Upper lobe of right lung (tissue), 1 donor: ENCODE data around the gene MOB2. TPM values are rescaled to one million over a fixed set of nuclear protein-coding genes. Genes with fewer than 3 reads are reported as not detected.

Source experiments
- ATAC-seq: fragments of 200-7000 bp; cut with Tn5 transposase; one replicate; pipeline ENCODE4 v1.9.1; 2020; ENCODE audit warnings: mild to moderate bottlenecking, moderate library complexity
- DNase-seq: peaks from one replicate; pipeline ENCODE4 v3.0.0-alpha.2; 2020
- H3K27ac ChIP-seq: fragments of 200-600 bp; one replicate; pipeline ENCODE4 v1.8.0; 2022
- H3K27me3 ChIP-seq: fragments of 200-600 bp; one replicate; pipeline ENCODE4 v1.8.0; 2022; ENCODE audit warnings: mild to moderate bottlenecking
- H3K36me3 ChIP-seq: fragments of 200-600 bp; one replicate; pipeline ENCODE4 v1.8.0; 2022
- H3K4me1 ChIP-seq: fragments of 200-600 bp; one replicate; pipeline ENCODE4 v1.8.0; 2022
- H3K4me3 ChIP-seq: fragments of 200-600 bp; one replicate; pipeline ENCODE4 v1.8.0; 2022; ENCODE audit warnings: mild to moderate bottlenecking
- H3K9me3 ChIP-seq: fragments of 200-600 bp; one replicate; pipeline ENCODE4 v1.8.0; 2022
- intact Hi-C: fragments of 100-400 bp; cut with DNase I; formaldehyde crosslinking; loops from one replicate; pipeline ENCODE4 v1.11.0; 2022
- total RNA-seq: library from RNA; stranded (reverse); fragmentation: NEBNext Ultra II Directional; extraction: Animal tissue kit (Norgen Biotek cat#: 25700); gene quantifications from one replicate; pipeline ENCODE4 v1.2.1, GENCODE V29; 2021
- TF ChIP-seq, protein P1 (sequence below): fragments of 200-600 bp; IDR thresholded peaks from one replicate; pipeline ENCODE4 v1.8.0; 2022; ENCODE audit warnings: antibody characterized with exemption
- donor health status: DM: no; HTN: yes; CAD: no; lungs with severe emphysema.

MOB2 gene
- total RNA-seq, 1 donor from 2014 or later: 58.9 TPM

DNA sequence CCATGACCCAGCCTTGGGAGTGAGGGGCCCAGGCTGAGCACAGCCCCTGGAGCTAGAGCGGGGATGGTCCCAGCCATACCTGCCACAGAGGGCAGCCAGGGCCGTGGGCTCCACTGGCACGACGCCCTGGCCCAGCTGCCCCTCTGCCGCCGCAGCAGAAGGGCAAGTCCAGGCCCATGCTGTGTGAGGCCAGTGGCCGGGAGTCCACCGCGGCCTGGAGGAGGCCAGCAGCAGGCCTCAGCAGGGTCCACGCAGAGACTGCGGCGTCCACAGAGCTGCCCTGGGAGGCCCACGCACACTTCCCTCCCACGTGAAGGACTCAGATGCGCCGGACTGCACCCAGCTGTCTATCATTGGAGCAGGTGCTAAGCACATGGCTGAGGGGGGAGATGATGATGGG is 23.5 kb downstream of the MOB2 start:
- ATAC-seq: no peak

DNA sequence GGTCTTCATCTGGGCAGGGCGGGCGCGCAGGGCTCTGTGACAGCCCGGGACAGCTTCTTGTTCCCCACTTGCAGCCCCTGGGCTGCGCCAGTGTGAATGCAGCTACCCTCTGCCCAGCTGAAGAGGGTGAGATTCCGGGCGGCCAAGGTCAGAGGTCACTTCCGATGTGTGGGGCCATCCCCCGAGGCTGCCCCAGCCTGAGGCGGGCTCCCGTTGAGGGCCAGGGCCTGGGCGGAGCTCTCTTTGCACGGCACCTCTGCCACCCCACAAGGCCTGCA is 23.9 kb downstream of the MOB2 start:
- DNase-seq: no peak
- H3K36me3 ChIP-seq: no peaks in the 10 kb centered on the region
- TF ChIP-seq, protein P1, sequence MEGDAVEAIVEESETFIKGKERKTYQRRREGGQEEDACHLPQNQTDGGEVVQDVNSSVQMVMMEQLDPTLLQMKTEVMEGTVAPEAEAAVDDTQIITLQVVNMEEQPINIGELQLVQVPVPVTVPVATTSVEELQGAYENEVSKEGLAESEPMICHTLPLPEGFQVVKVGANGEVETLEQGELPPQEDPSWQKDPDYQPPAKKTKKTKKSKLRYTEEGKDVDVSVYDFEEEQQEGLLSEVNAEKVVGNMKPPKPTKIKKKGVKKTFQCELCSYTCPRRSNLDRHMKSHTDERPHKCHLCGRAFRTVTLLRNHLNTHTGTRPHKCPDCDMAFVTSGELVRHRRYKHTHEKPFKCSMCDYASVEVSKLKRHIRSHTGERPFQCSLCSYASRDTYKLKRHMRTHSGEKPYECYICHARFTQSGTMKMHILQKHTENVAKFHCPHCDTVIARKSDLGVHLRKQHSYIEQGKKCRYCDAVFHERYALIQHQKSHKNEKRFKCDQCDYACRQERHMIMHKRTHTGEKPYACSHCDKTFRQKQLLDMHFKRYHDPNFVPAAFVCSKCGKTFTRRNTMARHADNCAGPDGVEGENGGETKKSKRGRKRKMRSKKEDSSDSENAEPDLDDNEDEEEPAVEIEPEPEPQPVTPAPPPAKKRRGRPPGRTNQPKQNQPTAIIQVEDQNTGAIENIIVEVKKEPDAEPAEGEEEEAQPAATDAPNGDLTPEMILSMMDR: no peak
- no peaks in the 10 kb centered on the region for H3K9me3 ChIP-seq
- H3K27me3 ChIP-seq: no peaks in the 10 kb centered on the region
- no peak for ATAC-seq
- H3K27ac ChIP-seq: no peak overlapping the region
- H3K4me3 ChIP-seq: no peak overlapping the region
- intact Hi-C loops: no loop called here
- H3K4me1 ChIP-seq: peaks cover 16% of the 10 kb centered on the region

More for the DNA sequence above, 23.5 kb downstream of the MOB2 start:
- peaks cover 16% of the 10 kb centered on the region for H3K4me1 ChIP-seq
- H3K36me3 ChIP-seq: no peaks in the 10 kb centered on the region
- intact Hi-C loops: no loop called here
- TF ChIP-seq, protein P1: no peak
- H3K9me3 ChIP-seq: no peaks in the 10 kb centered on the region
- DNase-seq: no peak
- no peak overlapping the region for H3K27ac ChIP-seq
- H3K4me3 ChIP-seq: no peak overlapping the region
- H3K27me3 ChIP-seq: no peaks in the 10 kb centered on the region

DNA sequence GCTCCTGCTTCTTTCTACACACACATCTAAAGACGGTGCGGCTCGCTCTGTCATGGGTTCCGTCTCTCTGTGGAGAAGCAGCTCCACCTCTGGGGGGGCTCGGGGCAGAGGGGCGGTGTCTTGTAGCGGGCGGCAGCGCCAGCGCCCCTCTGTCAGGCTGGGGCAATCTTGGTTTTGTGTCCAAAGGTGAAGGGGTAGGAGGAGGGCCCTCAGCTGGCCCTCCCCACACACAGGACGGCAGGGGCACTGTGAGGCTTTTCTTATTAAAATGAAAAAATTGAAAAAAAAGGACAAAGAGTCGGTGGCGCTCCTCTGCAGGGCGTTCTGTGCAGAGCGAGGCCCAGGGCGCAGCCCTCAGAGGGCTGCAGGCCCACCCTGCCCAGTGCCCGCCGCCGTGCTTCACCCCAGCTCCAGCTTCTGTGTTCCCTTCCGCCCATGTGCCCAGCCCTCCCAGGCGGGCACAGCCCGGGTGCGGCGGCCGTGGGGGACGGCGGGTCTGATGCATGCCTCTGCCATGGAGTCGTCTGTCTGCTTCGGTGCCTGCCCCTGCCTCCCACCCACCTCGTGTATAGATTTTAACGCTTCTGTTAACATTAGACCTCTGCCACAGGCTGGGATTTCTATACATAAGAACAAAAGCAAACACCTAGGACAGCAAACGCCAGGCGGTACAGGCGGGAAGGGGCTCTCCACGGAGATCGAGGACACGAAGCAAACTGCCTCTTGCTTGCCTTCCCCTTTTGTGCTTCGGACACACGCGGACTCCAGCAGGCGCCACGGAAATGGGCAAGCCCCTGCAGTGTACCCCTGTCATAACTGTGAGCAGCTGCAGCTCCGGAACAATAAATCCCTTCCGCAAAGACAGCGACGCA is 24.5 kb downstream of the MOB2 start:
- no peak overlapping the region for H3K27ac ChIP-seq
- no peak overlapping the region for H3K4me3 ChIP-seq
- H3K36me3 ChIP-seq: no peaks in the 10 kb centered on the region
- DNase-seq (no peak), ATAC-seq (no peak)
- H3K27me3 ChIP-seq: no peaks in the 10 kb centered on the region
- H3K4me1 ChIP-seq: peaks cover 16% of the 10 kb centered on the region
- TF ChIP-seq, protein P1: no peak
- intact Hi-C loops: no loop called here
- no peaks in the 10 kb centered on the region for H3K9me3 ChIP-seq

DNA sequence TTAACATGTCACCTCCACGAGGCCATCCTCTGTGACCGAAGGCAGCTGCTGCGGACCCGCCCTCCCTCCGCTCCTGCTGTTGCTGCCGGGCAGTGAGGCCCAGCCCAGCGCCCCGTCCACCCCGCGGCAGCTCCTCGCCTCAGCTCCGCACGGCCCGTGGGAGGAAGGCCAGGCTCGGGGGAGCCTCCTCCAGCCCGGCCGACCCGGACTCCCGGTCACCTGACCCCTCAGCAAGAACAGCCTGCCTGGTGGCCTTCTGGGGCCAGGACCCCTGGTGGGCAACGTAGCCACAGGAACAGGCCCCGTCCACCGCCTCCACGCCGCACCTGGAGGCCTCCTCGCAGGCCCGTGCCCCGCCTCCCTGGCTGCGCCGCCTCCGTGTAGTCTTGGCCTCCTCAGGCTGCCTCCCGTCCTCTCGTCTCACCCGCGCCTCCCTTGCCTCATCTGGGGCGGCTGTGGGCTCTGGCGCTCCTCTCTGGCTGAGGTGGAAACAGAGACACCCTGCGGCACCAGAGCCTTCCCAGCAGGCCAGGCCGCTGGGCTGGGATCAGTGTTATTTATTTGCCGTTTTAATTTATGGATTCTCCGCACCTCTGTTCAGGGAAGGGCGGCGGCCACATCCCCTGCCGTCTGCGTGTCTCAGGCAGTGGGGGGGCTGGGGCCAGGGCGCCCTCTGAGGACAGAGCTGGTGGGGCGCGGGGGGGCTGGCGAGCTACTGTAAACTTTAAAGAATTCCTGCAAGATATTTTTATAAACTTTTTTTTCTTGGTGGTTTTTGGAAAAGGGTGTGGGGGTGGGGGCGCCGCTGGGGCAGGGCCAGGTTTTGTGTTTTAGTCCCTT is 25.4 kb downstream of the MOB2 start:
- Histone ChIP-seq H3K9me3 (no peaks in the 10 kb centered on the region), H3K27me3 (no peaks in the 10 kb centered on the region), H3K4me3 (no peak overlapping the region), H3K4me1 (peaks cover 16% of the 10 kb centered on the region), H3K27ac (peak overlapping the region; percentile 42), H3K36me3 (no peaks in the 10 kb centered on the region)
- DNase-seq: no peak
- TF ChIP-seq, protein P1: no peak
- ATAC-seq: no peak
- intact Hi-C loops: no loop called here

DNA sequence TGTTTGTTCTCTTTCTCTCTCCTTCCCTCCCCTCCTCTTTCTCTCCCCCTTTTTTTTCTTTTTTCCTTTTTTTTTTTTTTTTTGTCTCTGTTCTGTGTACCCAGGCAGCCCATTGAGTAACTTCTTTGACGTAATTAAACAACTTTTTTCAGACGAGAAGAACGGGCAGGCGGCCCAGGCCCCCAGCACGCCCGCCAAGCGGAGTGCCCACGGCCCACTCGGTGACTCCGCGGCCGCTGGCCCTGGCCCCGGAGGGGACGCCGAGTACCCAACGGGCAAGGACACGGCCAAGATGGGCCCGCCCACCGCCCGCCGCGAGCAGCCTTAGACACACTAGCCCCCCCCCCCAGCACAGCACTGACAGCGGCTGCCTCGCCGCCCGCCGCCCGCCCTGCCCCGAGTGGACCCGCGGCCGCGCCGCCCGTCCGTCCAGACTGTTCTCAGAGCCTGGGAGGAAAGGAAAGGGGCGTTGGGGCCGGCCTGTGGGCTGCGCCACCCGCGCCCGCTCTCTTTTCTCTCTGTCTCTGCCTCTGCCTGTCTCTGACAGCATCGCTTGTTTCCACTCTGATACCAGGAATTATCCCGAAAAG is 26.1 kb downstream of the MOB2 start:
- DNase-seq: peak; percentile 78
- H3K27ac ChIP-seq: peak overlapping the region; percentile 42
- intact Hi-C loops: no loop called here

More for the DNA sequence above, 26.1 kb downstream of the MOB2 start:
- ATAC-seq: peak; percentile 4
- Histone ChIP-seq H3K36me3 (no peaks in the 10 kb centered on the region), H3K27me3 (no peaks in the 10 kb centered on the region), H3K4me1 (peaks cover 16% of the 10 kb centered on the region), H3K4me3 (no peak overlapping the region), H3K9me3 (no peaks in the 10 kb centered on the region)
- TF ChIP-seq, protein P1: no peak
